ENCODE measurements around the gene POLR3E.

- TF ChIP-seq, protein P1, sequence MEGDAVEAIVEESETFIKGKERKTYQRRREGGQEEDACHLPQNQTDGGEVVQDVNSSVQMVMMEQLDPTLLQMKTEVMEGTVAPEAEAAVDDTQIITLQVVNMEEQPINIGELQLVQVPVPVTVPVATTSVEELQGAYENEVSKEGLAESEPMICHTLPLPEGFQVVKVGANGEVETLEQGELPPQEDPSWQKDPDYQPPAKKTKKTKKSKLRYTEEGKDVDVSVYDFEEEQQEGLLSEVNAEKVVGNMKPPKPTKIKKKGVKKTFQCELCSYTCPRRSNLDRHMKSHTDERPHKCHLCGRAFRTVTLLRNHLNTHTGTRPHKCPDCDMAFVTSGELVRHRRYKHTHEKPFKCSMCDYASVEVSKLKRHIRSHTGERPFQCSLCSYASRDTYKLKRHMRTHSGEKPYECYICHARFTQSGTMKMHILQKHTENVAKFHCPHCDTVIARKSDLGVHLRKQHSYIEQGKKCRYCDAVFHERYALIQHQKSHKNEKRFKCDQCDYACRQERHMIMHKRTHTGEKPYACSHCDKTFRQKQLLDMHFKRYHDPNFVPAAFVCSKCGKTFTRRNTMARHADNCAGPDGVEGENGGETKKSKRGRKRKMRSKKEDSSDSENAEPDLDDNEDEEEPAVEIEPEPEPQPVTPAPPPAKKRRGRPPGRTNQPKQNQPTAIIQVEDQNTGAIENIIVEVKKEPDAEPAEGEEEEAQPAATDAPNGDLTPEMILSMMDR (conservative IDR thresholded peaks at IDR 0.05): no peak
- no peak for TF ChIP-seq EZH2 (IDR thresholded peaks at IDR 0.05; ENCODE audit: low read depth)
Observed at GRCh38 chr16:22366371-22366770, 69.2 kb downstream of the POLR3E start.
